Measurements from ENCODE around the gene VWC2L. TPM values are rescaled to one million over a fixed set of nuclear protein-coding genes. Genes with fewer than 3 reads are reported as not detected.

VWC2L gene
- polyA plus RNA-seq: under 1 TPM in 2 of 4 donors, not detected in 2; 0.03 TPM
- long read RNA-seq, donor 1: 0 reads
- long read RNA-seq, donor 2: 0 reads
- long read RNA-seq, donor 3: 0 reads
- long read RNA-seq, donor 4: 0 reads
- long read RNA-seq, donor 5: 0 reads
- long read RNA-seq, donor 6: 0 reads
- long read RNA-seq, donor 7: 0 reads
- long read RNA-seq, donor 8: 0 reads
- long read RNA-seq, donor 9: 0 reads
- long read RNA-seq, donor 10: 0 reads

DNA sequence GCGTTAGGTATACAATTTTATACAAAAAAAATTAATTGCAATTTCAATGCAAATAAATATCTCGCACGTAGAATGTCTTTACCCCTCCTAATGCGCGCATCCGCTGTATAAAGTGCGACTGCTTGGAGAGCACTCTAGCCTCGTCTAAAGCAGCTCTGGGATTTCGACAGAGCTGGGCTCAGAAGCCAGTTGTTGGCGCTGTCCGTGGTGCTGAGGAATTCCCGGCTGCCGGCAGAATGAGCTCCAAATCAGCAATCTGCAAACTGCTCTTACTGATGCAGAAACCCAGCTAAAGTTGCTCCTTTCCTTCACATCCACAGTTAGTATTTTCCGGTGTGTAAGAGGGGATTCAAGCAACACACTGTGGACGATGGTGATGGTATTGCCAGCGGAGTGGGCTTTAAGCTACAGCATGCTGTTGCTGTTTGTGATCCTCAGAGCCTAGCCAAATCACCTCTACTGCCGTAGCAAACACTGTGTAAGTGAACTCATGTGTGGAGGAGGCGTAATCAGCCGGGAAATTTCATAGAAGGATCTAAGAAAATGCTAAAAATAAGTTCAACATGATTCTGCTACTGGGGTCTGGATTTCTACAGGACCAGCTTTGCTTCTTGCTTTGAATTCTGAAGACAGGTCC, at the start of gene VWC2L:
Gene VWC2L (plus strand): TSS at position 137 of the 637 bp plus-strand sequence. CDS start 3,140 bp downstream, outside the sequence.
- Histone ChIP-seq H3K36me3 (ENCODE audit: control insufficient read depth in 3 of 3, insufficient read depth in 2 of 3, low read depth in 1 of 3, low read length in 3 of 3) (no peaks in the 10 kb centered on the region), H3K9me3 (ENCODE audit: control insufficient read depth in 2 of 2, insufficient read depth in 1 of 2, low read depth in 1 of 2, low read length in 1 of 2) (no peaks in the 10 kb centered on the region), H3K4me1 (ENCODE audit: control insufficient read depth in 3 of 3, insufficient read depth in 2 of 3, low read depth in 1 of 3, low read length in 2 of 3) (no peaks in the 10 kb centered on the region), H3K27ac (ENCODE audit: low read depth in 1 of 3, low read length in 2 of 3) (no peak within 1 kb of the TSS), H3K4me3 (ENCODE audit: low read depth in 1 of 3, low read length in 3 of 3) (no peak within 1 kb of the TSS), H3K27me3 (ENCODE audit: control insufficient read depth in 3 of 3, insufficient read depth in 3 of 3, low read length in 3 of 3) (no peaks in the 10 kb centered on the region)
- DNase-seq (peak; percentile 10 to 73), FAIRE-seq (no peak)
- 14 to 17% (median 16%) methylated on average over 19 of the region's 19 CpGs for WGBS, 3 donors

DNA sequence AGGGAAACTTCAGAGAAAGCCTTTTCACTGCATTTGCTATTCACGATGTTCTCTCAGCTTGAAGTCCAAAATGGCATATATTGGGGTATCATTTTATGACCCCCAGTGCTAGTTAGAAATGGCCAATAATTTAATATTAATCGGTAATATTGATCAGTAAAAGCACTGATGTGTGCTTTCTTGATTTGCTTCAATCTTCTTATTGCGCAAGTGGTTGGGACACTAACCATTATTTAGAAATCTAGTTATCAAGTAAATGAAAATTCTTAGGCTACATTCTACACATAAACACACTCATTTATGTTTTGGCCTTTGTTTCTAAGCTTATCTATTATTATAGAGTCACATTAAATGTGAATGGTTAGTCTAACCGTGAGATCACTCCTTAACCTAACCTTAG, 49.7 kb upstream of the VWC2L start:
- H3K9me3 ChIP-seq (ENCODE audit: control insufficient read depth in 2 of 2, insufficient read depth in 1 of 2, low read depth in 1 of 2, low read length in 1 of 2): no peaks in the 10 kb centered on the region
- H3K4me3 ChIP-seq (ENCODE audit: low read depth in 1 of 3, low read length in 3 of 3): no peak overlapping the region
- no peak overlapping the region for H3K27ac ChIP-seq (ENCODE audit: low read depth in 1 of 3, low read length in 2 of 3)
- FAIRE-seq (no peak), DNase-seq (no peak)
- no peaks in the 10 kb centered on the region for H3K27me3 ChIP-seq (ENCODE audit: control insufficient read depth in 3 of 3, insufficient read depth in 3 of 3, low read length in 3 of 3)
- H3K4me1 ChIP-seq (ENCODE audit: control insufficient read depth in 3 of 3, insufficient read depth in 2 of 3, low read depth in 1 of 3, low read length in 2 of 3): no peaks in the 10 kb centered on the region
- no peaks in the 10 kb centered on the region for H3K36me3 ChIP-seq (ENCODE audit: control insufficient read depth in 3 of 3, insufficient read depth in 2 of 3, low read depth in 1 of 3, low read length in 3 of 3)
- 77 to 85% (median 78%) methylated on average over 4 of the region's 4 CpGs for WGBS, 3 donors

DNA sequence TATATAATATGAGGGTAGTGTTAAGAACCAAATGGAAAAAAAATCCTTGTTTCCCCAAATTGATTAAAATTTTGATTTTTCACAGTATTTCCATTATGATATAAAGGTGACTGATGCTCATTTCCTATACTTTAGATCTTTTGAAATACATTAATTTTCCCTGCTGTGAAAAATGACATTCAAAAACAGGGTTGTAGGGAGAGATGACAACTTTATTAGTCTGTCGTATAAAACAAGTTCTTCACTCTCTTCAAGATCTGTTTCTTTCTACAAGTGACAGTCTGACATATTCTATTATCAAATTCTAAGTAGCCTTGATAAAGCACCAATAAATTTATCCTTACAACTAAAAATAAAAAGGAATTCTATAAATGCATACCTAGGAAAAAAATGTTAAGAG, 45.3 kb upstream of the VWC2L start:
- Histone ChIP-seq H3K36me3 (ENCODE audit: control insufficient read depth in 3 of 3, insufficient read depth in 2 of 3, low read depth in 1 of 3, low read length in 3 of 3) (no peaks in the 10 kb centered on the region), H3K4me3 (ENCODE audit: low read depth in 1 of 3, low read length in 3 of 3) (no peak overlapping the region), H3K4me1 (ENCODE audit: control insufficient read depth in 3 of 3, insufficient read depth in 2 of 3, low read depth in 1 of 3, low read length in 2 of 3) (no peaks in the 10 kb centered on the region), H3K9me3 (ENCODE audit: control insufficient read depth in 2 of 2, insufficient read depth in 1 of 2, low read depth in 1 of 2, low read length in 1 of 2) (no peaks in the 10 kb centered on the region), H3K27ac (ENCODE audit: low read depth in 1 of 3, low read length in 2 of 3) (no peak overlapping the region), H3K27me3 (ENCODE audit: control insufficient read depth in 3 of 3, insufficient read depth in 3 of 3, low read length in 3 of 3) (no peaks in the 10 kb centered on the region)
- 89 to 95% (median 95%) methylated on average over 1 of the region's 1 CpG for WGBS, 3 donors
- DNase-seq (no peak), FAIRE-seq (no peak)

DNA sequence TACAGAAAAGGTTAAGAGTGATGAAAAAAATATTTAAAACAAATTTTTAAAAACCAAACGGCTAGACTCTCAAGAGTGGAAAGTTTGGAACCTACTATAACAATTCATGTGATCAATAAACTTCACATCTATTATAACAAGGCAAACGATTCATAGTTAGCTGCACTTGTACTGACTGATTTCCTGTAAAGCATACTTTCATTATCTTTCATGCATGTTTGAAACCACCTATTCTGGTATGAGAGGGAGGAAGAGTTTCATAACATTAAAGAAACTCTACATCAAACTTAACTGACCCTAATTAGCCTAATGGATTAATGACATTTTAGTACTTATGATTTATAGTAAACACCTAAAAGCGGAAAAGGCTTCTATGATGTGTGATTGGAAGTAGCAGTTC, 43.7 kb upstream of the VWC2L start:
- FAIRE-seq (no peak), DNase-seq (no peak)
- WGBS, 3 donors: 46 to 59% (median 54%) methylated on average over 3 of the region's 3 CpGs
- no peak overlapping the region for H3K4me3 ChIP-seq (ENCODE audit: low read depth in 1 of 3, low read length in 3 of 3)
- no peaks in the 10 kb centered on the region for H3K27me3 ChIP-seq (ENCODE audit: control insufficient read depth in 3 of 3, insufficient read depth in 3 of 3, low read length in 3 of 3)
- no peaks in the 10 kb centered on the region for H3K9me3 ChIP-seq (ENCODE audit: control insufficient read depth in 2 of 2, insufficient read depth in 1 of 2, low read depth in 1 of 2, low read length in 1 of 2)
- no peaks in the 10 kb centered on the region for H3K36me3 ChIP-seq (ENCODE audit: control insufficient read depth in 3 of 3, insufficient read depth in 2 of 3, low read depth in 1 of 3, low read length in 3 of 3)
- H3K27ac ChIP-seq (ENCODE audit: low read depth in 1 of 3, low read length in 2 of 3): no peak overlapping the region
- no peaks in the 10 kb centered on the region for H3K4me1 ChIP-seq (ENCODE audit: control insufficient read depth in 3 of 3, insufficient read depth in 2 of 3, low read depth in 1 of 3, low read length in 2 of 3)

DNA sequence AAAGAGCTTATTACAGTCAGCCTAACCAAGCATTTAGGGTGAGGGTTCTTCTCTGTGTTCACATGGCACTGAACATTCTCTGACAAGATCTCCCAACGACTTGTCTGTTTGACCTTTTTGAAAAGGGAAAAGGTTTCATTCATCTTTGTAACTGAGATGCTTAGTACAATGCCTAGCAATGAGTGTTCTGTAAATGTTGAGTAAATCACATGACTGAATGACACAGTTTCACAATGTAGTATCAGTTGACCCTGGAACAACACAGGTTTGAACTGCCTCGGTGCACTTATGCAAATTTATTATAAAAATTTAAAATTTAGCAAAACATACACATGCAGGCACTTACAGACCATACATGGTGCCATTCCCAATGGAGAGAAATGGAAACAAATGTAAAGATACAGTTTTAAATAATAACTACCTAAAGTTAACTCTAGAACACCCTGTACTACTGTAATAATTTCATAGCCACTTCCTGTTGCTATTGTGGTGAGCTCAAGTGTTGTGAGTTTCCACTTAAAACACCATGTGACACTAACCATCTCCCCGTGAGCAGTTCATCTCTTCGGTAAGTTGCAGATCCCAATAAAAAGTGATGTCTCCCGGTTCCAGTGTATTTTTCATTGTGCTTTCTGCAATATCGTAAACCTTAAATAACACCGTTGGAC, 34.1 kb upstream of the VWC2L start:
- FAIRE-seq (no peak), DNase-seq (no peak)
- no peak overlapping the region for H3K27ac ChIP-seq (ENCODE audit: low read depth in 1 of 3, low read length in 2 of 3)
- H3K36me3 ChIP-seq (ENCODE audit: control insufficient read depth in 3 of 3, insufficient read depth in 2 of 3, low read depth in 1 of 3, low read length in 3 of 3): no peaks in the 10 kb centered on the region
- WGBS, 3 donors: 76 to 79% (median 78%) methylated on average over 7 of the region's 7 CpGs
- H3K27me3 ChIP-seq (ENCODE audit: control insufficient read depth in 3 of 3, insufficient read depth in 3 of 3, low read length in 3 of 3): no peaks in the 10 kb centered on the region
- no peaks in the 10 kb centered on the region for H3K9me3 ChIP-seq (ENCODE audit: control insufficient read depth in 2 of 2, insufficient read depth in 1 of 2, low read depth in 1 of 2, low read length in 1 of 2)
- no peaks in the 10 kb centered on the region for H3K4me1 ChIP-seq (ENCODE audit: control insufficient read depth in 3 of 3, insufficient read depth in 2 of 3, low read depth in 1 of 3, low read length in 2 of 3)
- no peak overlapping the region for H3K4me3 ChIP-seq (ENCODE audit: low read depth in 1 of 3, low read length in 3 of 3)

DNA sequence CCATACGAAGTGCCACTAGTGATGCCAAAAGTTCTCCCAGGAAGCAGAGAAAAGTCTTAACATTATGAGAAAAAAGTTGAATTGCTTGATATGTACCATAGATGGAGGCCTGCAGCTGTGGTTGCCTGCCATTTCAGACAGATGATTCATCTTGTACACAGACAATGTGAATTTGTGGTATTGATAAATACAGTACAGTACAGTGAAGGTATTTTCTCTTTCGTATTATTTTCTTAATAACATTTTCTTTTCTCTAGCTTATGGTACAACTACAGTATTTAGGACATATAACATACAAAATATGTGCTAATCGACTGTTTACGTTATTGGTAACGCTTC, 33.6 kb upstream of the VWC2L start:
- Histone ChIP-seq H3K4me3 (ENCODE audit: low read depth in 1 of 3, low read length in 3 of 3) (no peak overlapping the region), H3K9me3 (ENCODE audit: control insufficient read depth in 2 of 2, insufficient read depth in 1 of 2, low read depth in 1 of 2, low read length in 1 of 2) (no peaks in the 10 kb centered on the region), H3K4me1 (ENCODE audit: control insufficient read depth in 3 of 3, insufficient read depth in 2 of 3, low read depth in 1 of 3, low read length in 2 of 3) (no peaks in the 10 kb centered on the region), H3K27ac (ENCODE audit: low read depth in 1 of 3, low read length in 2 of 3) (no peak overlapping the region), H3K36me3 (ENCODE audit: control insufficient read depth in 3 of 3, insufficient read depth in 2 of 3, low read depth in 1 of 3, low read length in 3 of 3) (no peaks in the 10 kb centered on the region), H3K27me3 (ENCODE audit: control insufficient read depth in 3 of 3, insufficient read depth in 3 of 3, low read length in 3 of 3) (no peaks in the 10 kb centered on the region)
- no peak for FAIRE-seq
- 85 to 93% (median 86%) methylated on average over 5 of the region's 5 CpGs for WGBS, 3 donors
- no peak for DNase-seq

DNA sequence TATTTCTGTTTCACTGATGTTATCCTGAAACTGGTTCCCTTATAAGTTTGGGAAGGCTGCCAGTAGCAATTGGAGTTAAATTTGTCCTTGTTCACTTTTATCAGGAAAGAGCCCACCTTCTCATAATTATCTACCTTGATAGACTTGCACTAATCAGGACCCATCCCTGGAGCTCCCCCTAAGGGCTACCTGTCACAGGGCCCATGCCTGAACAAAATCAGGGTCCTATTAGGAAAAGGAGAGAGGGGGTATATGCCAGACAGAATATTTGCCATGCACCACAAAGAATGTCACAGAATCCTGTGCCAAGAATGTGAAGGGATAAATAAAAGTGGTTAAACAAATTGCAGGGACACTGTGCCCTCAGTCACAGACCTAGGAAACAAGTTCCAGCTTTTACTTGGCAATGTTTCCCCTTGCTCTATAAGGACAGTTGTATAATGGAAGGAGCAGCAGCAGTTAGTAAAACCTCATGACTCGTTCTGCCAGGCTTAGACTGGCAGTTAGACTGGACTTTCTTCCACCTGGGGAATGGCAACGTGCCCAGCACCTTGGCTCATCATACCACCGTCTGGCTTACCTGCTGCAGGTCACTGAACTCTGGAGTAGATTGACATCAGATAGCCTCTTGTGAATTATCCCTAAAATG, 32.3 kb upstream of the VWC2L start:
- Histone ChIP-seq H3K4me3 (ENCODE audit: low read depth in 1 of 3, low read length in 3 of 3) (no peak overlapping the region), H3K27ac (ENCODE audit: low read depth in 1 of 3, low read length in 2 of 3) (no peak overlapping the region), H3K36me3 (ENCODE audit: control insufficient read depth in 3 of 3, insufficient read depth in 2 of 3, low read depth in 1 of 3, low read length in 3 of 3) (no peaks in the 10 kb centered on the region), H3K9me3 (ENCODE audit: control insufficient read depth in 2 of 2, insufficient read depth in 1 of 2, low read depth in 1 of 2, low read length in 1 of 2) (no peaks in the 10 kb centered on the region), H3K27me3 (ENCODE audit: control insufficient read depth in 3 of 3, insufficient read depth in 3 of 3, low read length in 3 of 3) (no peaks in the 10 kb centered on the region), H3K4me1 (ENCODE audit: control insufficient read depth in 3 of 3, insufficient read depth in 2 of 3, low read depth in 1 of 3, low read length in 2 of 3) (no peaks in the 10 kb centered on the region)
- DNase-seq (no peak), FAIRE-seq (no peak)
- 4 to 48% (median 18%) methylated on average over 3 of the region's 3 CpGs for WGBS, 3 donors

DNA sequence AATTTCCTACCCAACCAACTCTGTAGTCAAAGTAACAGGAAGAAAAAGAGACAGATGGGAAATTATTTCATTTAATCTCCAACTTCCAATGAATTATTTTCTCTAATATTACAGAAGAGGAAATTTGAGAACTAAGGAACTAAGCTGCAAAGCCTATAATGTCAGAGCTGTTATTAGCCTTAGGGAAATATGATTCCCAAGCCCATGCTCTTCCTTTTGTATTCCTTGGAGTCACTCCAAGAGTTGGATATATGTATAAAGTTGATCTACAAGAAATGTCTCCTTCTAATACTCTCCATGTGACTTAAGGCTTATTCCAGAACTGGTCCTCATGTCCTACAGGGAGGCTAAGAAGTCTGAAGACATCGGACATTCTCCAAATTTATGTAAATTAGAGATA, 31.6 kb upstream of the VWC2L start:
- Histone ChIP-seq H3K4me1 (ENCODE audit: control insufficient read depth in 3 of 3, insufficient read depth in 2 of 3, low read depth in 1 of 3, low read length in 2 of 3) (no peaks in the 10 kb centered on the region), H3K9me3 (ENCODE audit: control insufficient read depth in 2 of 2, insufficient read depth in 1 of 2, low read depth in 1 of 2, low read length in 1 of 2) (no peaks in the 10 kb centered on the region), H3K36me3 (ENCODE audit: control insufficient read depth in 3 of 3, insufficient read depth in 2 of 3, low read depth in 1 of 3, low read length in 3 of 3) (no peaks in the 10 kb centered on the region), H3K4me3 (ENCODE audit: low read depth in 1 of 3, low read length in 3 of 3) (no peak overlapping the region), H3K27ac (ENCODE audit: low read depth in 1 of 3, low read length in 2 of 3) (no peak overlapping the region), H3K27me3 (ENCODE audit: control insufficient read depth in 3 of 3, insufficient read depth in 3 of 3, low read length in 3 of 3) (no peaks in the 10 kb centered on the region)
- no peak for DNase-seq
- WGBS, 3 donors: 84 to 88% (median 87%) methylated on average over 1 of the region's 1 CpG
- no peak for FAIRE-seq
